GM21529 (cell line): ENCODE results near the gene ESPN.

Experiments
- ATAC-seq: cut with Tn5 transposase; IDR thresholded peaks from one replicate; pipeline ENCODE4 v1.9.1; 2021; ENCODE audit not compliant: unreplicated experiment

ESPN gene

GRCh38 chr1:6463120-6463412 is 38.5 kb downstream of the ESPN start:
- no peak for ATAC-seq

- ATAC-seq, result no peak
Measured at GRCh38 chr1:6464514-6464836, 39.9 kb downstream of the ESPN start.

- ATAC-seq, result no peak
Measured at GRCh38 chr1:6464915-6465314, 40.3 kb downstream of the ESPN start.

- ATAC-seq, result no peak
Measured at GRCh38 chr1:6465461-6466005, 41.0 kb downstream of the ESPN start.

DNA sequence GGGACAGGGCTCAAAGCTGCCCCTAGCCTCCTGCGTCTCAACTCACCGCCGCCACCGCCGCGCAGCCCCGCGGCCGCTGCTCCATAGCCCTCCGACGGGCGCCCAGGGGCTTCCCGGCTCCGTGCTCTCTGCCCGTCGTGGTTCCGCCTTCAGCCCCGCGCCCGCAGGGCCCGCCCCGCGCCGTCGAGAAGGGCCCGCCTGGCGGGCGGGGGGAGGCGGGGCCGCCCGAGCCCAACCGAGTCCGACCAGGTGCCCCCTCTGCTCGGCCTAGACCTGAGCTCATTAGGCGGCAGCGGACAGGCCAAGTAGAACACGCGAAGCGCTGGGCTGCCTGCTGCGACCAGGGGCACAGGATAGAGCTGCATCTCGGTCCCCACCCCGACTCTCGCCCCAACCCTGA is 41.4 kb downstream of the ESPN start, which contains the start of gene TNFRSF25:
TNFRSF25 (minus strand) TSS at position 151 of the 400 bp plus-strand sequence; CDS start at position 85, 66 bp downstream.
- ATAC-seq, result no peak

- ATAC-seq, result no peak
Measured at GRCh38 chr1:6466751-6467150, 42.2 kb downstream of the ESPN start.

- no peak for ATAC-seq
Measured at GRCh38 chr1:6467224-6467623, 42.6 kb downstream of the ESPN start.

DNA sequence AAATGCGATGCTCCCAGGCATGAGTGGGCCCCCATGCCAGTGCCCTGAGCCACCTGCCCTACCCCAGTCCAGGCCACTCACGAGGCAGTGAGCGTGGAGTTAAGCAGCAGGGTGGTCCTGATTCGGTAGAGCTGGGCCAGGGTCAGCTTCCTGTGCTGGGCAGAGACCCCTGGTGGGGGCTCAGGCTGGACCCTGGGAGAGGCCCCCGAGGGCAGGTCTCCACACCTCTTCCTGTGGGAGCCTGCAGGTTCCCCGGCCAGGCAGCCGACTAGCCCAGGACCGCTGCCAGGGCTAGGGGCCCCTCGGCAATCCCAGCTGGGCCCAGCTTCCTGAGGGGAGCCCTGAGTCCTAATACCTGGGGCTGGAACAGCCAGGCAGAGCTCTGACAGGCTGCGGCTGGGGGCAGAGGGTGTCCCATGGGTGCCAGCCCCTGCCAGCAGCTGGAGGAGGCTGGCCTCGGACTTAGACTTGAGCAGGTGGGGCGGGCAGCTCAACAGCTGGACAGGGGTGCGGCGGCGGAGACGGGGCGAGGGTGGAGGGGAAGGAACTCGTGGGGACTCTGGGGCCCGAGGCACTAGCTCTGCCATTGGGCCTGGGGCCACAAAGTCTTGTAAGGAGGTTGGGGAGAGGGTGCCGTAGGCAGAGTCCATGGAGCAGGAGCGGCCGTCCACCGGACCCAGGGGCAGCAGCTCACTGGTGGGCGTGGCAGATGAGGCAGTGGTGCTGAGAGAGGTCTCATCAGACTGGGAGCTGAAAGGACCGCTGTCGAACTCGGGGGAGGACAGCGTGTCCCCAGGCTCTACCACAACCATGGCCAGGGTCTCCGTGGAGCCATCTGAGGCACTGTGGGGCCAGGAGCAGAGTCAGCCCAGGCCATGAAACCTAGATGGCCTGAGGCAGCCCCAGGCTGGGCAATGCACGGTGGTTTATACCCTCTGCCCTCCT is 43.4 kb downstream of the ESPN start:
- ATAC-seq, result no peak

DNA sequence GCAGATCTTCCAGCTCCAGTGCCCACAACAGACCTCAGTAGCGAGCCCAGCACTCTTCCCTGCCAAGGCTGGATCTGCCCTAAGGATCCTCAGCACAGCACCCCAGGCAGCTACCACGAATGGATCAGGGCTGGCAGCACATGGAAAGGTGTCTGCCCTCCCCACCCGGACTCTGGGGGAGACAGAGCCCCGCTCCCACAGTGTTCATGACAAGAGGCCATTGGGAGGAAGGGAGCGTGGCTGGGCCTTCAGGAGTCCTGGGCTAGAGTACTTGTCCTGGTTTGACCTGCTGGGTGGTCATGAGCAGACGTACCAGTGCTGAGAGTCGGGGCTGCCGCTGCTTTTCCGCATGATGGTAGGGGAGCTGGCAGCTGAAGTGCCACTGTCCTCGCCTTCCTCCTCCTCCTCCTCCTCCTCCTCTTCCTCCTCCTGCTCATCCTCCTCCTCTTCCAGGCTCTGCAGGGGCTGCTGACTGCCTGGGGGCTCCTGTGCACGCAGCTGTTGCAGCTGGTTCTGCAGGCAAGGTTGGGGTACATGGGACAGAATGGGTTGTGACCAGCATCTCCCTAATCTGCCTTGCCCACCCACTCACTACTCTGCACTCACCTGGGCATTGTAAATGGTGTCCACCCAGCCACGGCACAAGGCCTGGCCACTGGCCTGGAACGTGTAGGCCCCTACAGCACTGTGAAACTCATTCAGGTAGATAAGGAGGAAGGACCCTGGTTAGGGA is 44.3 kb downstream of the ESPN start:
- no peak for ATAC-seq

- ATAC-seq, result no peak
Measured at GRCh38 chr1:6470132-6471085, 45.8 kb downstream of the ESPN start.

- ATAC-seq, result no peak
Measured at GRCh38 chr1:6471086-6471969, 46.8 kb downstream of the ESPN start.

GRCh38 chr1:6471970-6472368 is 47.4 kb downstream of the ESPN start:
- no peak for ATAC-seq

GRCh38 chr1:6472391-6472790 is 47.8 kb downstream of the ESPN start:
- no peak for ATAC-seq

DNA sequence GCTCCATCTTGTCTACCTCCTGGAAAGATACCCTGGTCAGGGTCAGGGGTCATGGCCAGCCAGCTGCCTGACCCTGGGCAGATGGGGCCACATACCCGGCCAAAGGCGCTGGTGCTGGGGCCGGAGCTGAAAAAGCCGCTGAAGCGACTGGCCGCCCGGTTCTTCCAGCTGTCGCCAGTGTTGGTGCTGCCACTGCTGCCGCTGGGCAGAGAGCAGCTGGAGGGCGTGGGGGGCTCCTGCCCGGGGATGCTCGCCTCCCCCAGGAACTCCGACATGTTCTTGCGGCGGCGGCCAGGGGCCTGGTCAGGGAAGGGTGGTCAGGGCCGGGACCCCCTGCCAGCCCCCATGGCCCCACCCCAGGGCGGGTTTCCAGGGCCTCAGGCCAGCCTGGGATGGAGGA is 48.6 kb downstream of the ESPN start:
- ATAC-seq, result no peak

GRCh38 chr1:6473974-6474814 is 49.6 kb downstream of the ESPN start:
- no peak for ATAC-seq

GRCh38 chr1:6474815-6475282 is 50.3 kb downstream of the ESPN start:
- ATAC-seq, result no peak

DNA sequence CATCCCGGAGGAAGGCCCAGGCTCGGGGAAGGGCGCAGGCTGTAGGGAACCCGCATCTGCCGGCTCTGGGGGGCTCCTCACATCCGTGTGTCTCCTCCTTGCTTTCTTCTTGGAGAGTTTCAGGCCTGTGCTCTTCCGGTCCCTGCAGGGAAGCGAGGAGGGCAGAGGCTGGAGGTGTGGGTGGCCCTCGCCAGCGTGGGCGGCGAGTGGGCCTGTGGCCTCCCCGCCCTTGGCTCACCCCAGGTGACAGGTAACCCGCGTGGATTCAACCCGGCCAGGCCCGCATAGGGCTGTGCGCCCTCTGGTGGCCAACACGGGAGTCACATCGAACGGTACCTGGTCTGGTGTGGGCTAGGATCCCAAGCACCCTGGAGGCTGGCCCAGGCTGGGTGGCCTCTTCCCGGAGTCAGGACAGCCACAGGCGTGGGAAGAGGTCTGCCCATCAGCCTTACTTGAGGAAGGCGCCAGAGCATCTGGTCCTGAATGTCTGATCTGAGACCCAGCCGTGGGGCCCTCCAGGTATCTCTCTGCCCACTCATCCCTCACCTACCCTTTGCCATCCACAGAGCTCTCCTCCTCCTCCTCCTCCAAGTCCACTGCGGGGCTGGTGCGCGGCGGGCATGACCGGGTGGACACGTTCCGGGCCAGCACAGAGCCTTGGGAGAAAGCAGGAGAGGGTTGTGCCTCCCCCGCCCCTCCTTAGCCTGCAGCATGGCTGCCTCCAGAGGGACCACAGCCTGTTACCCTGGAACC is 51.0 kb downstream of the ESPN start:
- no peak for ATAC-seq

GRCh38 chr1:6476483-6476882 is 51.9 kb downstream of the ESPN start:
- no peak for ATAC-seq
